ENCODE measurements around the gene CDH4.

The CDH4 gene

DNA sequence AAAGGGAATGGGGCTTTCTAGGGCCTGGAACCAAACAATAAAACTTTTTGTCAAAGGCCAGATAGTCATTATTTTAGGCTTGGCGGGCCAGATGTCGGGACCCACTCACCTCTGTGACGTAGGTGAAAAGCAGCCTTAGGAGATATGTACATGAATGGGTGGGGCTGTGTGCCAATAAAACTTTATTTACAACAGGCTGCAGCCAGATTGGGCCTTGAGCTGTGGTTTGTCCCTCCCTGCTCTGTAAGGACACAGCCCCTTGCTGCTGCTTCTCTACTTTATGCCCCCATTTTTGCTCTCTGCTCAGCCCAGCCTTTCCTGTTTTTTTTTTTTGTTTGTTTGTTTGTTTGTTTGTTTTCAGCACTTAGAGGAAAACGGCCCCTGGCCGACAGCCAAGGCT lies 32.7 kb downstream of the CDH4 start:
- DNase-seq = no peak

GRCh38 chr20:61285152-61285645 lies 33.1 kb downstream of the CDH4 start:
- no peak for DNase-seq

GRCh38 chr20:61285691-61286090 lies 33.6 kb downstream of the CDH4 start:
- DNase-seq = no peak

GRCh38 chr20:61287583-61288275 lies 35.7 kb downstream of the CDH4 start:
- DNase-seq = no peak

- no peak for DNase-seq
Observed at GRCh38 chr20:61288331-61288784, 36.3 kb downstream of the CDH4 start.

- no peak for DNase-seq
Observed at GRCh38 chr20:61289166-61289565, 37.1 kb downstream of the CDH4 start.

DNA sequence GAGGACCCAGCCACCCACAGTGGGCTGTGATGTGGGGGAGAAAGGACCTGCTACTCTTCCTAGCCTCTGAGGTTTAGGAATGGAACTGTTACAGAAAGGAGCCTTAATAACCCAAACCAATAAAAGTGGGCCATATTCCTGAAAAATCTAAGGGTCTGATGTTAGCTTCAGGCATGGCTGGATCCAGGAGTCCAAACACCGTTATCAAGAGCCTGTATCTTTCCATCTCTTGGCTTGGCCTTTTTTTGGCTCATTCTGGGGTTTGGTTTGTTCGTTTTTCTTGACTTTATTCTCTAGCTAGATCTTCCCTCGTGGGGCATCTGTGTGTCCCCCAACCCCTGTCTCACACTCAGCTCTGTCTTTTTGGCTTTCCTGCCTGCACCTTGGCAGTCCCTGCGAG lies 38.7 kb downstream of the CDH4 start:
- DNase-seq = no peak

GRCh38 chr20:61291166-61291829 lies 39.2 kb downstream of the CDH4 start:
- no peak for DNase-seq

- DNase-seq = no peak
Observed at GRCh38 chr20:61292391-61292790, 40.3 kb downstream of the CDH4 start.

DNA sequence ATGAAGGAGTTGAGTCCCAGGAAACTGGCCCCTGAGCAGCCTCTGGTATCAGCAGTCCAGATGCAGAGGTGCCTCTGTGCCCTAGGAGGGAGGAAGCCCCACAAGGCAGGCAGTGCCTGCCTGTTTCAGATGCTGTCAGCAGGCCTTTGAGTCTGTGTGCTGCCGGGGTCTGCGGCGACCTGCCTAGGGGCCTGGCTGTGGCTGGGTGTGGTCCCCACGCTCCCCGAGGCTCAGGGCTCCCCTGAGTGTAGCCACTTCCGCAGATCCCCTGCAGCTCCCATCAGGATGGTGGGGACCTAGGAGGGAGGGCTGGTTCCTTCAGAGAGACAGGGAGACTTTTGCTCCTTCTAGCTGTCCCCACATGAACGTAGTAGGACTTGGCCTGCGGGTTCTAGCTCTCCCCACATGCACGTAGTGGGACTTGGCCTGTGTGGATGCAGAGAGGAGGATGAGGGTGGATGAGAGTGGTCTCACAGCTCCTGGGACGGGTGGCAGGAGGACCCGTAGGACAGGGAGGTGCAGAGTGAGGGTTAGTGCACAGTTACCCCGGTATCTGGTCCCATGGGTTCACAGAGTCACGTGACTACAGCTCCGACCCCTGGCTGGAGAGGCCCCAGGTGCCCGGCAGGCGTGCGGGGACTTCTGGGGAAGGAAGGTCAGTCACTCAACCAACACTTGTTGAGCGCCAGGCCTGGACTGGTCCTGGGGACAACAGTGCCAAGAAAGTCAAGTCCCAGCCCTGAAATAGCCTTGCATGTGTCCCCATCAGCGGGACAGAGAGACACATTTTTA lies 41.0 kb downstream of the CDH4 start:
- DNase-seq = no peak

- no peak for DNase-seq
Observed at GRCh38 chr20:61293951-61294350, 41.9 kb downstream of the CDH4 start.

DNA sequence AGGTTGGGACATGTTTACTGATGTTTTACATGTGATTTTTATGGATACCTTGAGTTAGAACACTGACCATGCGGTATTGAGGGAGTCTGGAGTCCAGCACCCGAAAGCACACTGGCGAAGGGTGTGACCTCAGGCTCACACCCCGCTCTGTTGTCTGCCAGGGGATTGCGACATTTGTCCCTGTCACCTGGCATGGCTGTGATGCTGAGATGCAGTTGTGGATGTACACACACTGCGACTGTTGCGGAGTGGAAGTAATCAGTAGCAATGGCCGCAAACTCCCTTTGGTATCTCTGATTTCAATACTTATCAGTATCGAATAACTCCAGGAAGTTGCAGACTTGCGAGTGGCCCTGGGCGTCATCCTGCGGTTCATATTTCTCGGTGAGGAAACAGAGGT lies 43.2 kb downstream of the CDH4 start:
- DNase-seq = no peak

- DNase-seq = peak; percentile 11
Observed at GRCh38 chr20:61295682-61296628, 43.9 kb downstream of the CDH4 start.

- DNase-seq = no peak
Observed at GRCh38 chr20:61296629-61297019, 44.6 kb downstream of the CDH4 start.

DNA sequence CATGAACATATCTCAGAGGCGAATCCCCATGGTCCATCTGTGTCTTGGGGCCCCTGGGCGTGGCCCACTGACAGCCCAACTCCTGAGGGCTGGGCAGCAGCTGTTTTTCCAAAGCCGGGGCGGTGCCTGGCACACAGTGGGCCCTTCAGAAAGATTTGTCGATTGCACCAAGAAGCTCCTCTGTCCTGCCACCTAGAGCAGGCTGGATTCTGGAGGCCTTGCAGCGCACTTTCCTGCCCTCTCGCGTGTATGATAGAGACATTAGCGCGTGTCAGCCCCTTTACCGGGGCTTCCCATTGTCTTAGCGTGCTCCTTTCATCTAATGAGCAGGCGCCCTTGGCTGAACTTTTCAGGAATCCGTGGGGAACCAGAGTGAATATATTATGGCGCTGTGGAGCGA lies 45.4 kb downstream of the CDH4 start:
- DNase-seq = no peak

- DNase-seq = no peak
Observed at GRCh38 chr20:61297986-61298385, 45.9 kb downstream of the CDH4 start.

- no peak for DNase-seq
Observed at GRCh38 chr20:61298661-61299060, 46.6 kb downstream of the CDH4 start.

GRCh38 chr20:61299104-61299503 lies 47.0 kb downstream of the CDH4 start:
- no peak for DNase-seq

- no peak for DNase-seq
Observed at GRCh38 chr20:61299618-61300017, 47.6 kb downstream of the CDH4 start.

GRCh38 chr20:61300293-61300692 lies 48.2 kb downstream of the CDH4 start:
- DNase-seq = no peak

- DNase-seq = no peak
Observed at GRCh38 chr20:61300709-61301108, 48.6 kb downstream of the CDH4 start.

All from fibroblast of skin of scalp (primary cell).